ENCODE data around the gene RELN.
"Not testable (repeated sequence)": the region's sequence is repeated elsewhere in the genome, so short reads cannot be mapped to it uniquely, and the experiment has no call there.

RELN gene

GRCh38 chr7:103940382-103941268 lies 48.8 kb downstream of the RELN start:
- DNase-seq (ENCODE audit: low spot score): no peak

- DNase-seq (ENCODE audit: low spot score): no peak
Measured at GRCh38 chr7:103937680-103938079, 51.8 kb downstream of the RELN start.

- DNase-seq (ENCODE audit: low spot score): no peak
Measured at GRCh38 chr7:103936558-103936957, 52.9 kb downstream of the RELN start.

GRCh38 chr7:103934508-103934907 lies 55.0 kb downstream of the RELN start:
- DNase-seq (ENCODE audit: low spot score): no peak

GRCh38 chr7:103932389-103932788 lies 57.1 kb downstream of the RELN start:
- no peak for DNase-seq (ENCODE audit: low spot score)

- DNase-seq (ENCODE audit: low spot score): no peak
Measured at GRCh38 chr7:103929901-103930311, 59.6 kb downstream of the RELN start.

- no peak for DNase-seq (ENCODE audit: low spot score)
Measured at GRCh38 chr7:103928581-103928980, 60.9 kb downstream of the RELN start.

- DNase-seq (ENCODE audit: low spot score): no peak
Measured at GRCh38 chr7:103924184-103924583, 65.3 kb downstream of the RELN start.

GRCh38 chr7:103922407-103922806 lies 67.1 kb downstream of the RELN start:
- DNase-seq (ENCODE audit: low spot score): no peak

- DNase-seq (ENCODE audit: low spot score): no peak
Measured at GRCh38 chr7:103921692-103922091, 67.8 kb downstream of the RELN start.

GRCh38 chr7:103919272-103919868 lies 70.1 kb downstream of the RELN start:
- DNase-seq (ENCODE audit: low spot score): no peak

- DNase-seq (ENCODE audit: low spot score): no peak
Measured at GRCh38 chr7:103918631-103919271, 70.7 kb downstream of the RELN start.

- DNase-seq (ENCODE audit: low spot score): no peak
Measured at GRCh38 chr7:103915680-103916357, 73.6 kb downstream of the RELN start.

- DNase-seq (ENCODE audit: low spot score): no peak
Measured at GRCh38 chr7:103914147-103914899, 75.1 kb downstream of the RELN start.

GRCh38 chr7:103912891-103913605 lies 76.4 kb downstream of the RELN start:
- no peak for DNase-seq (ENCODE audit: low spot score)

GRCh38 chr7:103911015-103911414 lies 78.4 kb downstream of the RELN start:
- not testable (repeated sequence) for DNase-seq (ENCODE audit: low spot score)

- no peak for DNase-seq (ENCODE audit: low spot score)
Measured at GRCh38 chr7:103905997-103906396, 83.5 kb downstream of the RELN start.

GRCh38 chr7:103902917-103903316 lies 86.5 kb downstream of the RELN start:
- no peak for DNase-seq (ENCODE audit: low spot score)

- DNase-seq (ENCODE audit: low spot score): not testable (repeated sequence)
Measured at GRCh38 chr7:103896826-103897225, 92.6 kb downstream of the RELN start.

- no peak for DNase-seq (ENCODE audit: low spot score)
Measured at GRCh38 chr7:103894656-103895596, 94.5 kb downstream of the RELN start.

All from left forelimb (tissue), 1 donor.